ENCODE measurements around the gene RASA3.

Gene RASA3

DNA sequence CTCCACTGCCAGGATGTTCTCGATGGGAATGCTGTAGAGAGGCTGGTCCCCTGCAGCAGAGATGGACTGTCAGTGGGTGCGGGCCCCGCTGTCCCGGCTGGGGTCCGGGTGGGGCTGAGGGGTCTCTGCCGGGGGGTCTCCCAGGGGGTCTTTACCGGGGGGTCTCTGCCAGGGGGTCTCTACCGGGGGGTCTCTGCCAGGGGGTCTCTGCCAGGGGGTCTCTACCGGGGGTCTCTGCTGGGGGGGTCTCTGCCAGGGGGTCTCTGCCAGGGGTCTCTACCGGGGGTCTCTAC, 132.9 kb downstream of the RASA3 start:
- TF ChIP-seq, protein P1, sequence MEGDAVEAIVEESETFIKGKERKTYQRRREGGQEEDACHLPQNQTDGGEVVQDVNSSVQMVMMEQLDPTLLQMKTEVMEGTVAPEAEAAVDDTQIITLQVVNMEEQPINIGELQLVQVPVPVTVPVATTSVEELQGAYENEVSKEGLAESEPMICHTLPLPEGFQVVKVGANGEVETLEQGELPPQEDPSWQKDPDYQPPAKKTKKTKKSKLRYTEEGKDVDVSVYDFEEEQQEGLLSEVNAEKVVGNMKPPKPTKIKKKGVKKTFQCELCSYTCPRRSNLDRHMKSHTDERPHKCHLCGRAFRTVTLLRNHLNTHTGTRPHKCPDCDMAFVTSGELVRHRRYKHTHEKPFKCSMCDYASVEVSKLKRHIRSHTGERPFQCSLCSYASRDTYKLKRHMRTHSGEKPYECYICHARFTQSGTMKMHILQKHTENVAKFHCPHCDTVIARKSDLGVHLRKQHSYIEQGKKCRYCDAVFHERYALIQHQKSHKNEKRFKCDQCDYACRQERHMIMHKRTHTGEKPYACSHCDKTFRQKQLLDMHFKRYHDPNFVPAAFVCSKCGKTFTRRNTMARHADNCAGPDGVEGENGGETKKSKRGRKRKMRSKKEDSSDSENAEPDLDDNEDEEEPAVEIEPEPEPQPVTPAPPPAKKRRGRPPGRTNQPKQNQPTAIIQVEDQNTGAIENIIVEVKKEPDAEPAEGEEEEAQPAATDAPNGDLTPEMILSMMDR (IDR thresholded peaks at IDR 0.05), result no peak
- Mint-ChIP-seq H3K27me3 (ENCODE audit: low read depth, poor library complexity) (peaks cover 9% of the 10 kb centered on the region), H3K4me3 (no peak overlapping the region), H3K36me3 (ENCODE audit: low read depth) (peaks cover 6% of the 10 kb centered on the region), H3K27ac (no peak overlapping the region), H3K9me3 (no peaks in the 10 kb centered on the region), H3K4me1 (peaks cover 13% of the 10 kb centered on the region)
- no peak for DNase-seq

DNA sequence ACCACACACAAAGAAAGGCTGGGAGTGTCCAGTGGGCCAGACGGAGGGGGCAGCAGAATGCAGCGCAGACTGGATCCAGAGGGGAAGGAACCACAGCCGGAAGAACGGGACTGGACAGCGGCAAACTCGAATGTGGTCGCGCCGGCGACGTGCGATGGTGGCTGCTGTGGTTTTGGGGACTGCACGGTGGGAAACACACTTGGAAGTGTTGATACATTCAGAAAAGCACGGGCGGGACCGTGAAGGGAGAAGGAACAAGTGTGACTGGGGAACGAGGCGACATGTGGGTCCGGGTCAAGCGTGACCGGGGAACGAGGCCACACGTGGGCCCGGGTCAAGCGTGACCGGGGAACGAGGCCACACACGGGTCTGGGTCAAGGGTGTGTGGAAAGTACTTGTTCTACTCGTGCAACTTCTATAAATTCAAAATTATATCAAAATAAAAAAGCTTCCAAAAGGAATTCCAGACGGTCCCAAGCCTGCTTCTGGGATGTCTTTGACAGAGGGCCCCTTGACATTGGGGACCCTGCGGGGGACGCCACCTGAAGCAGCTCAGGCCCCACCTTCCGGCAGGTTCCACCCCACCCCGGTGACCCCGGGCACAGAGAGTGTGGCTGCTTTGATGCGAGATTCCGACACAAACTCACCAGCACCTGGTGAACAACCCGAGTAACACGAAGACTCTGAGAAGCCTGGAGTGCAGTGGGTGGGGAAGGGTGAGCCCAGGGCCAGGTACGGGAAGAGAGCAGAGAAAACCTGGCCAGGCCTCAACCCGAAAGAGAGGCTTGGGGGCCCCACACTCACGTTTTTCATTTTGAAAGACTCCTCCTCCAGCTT, 133.4 kb downstream of the RASA3 start:
- H3K27me3 Mint-ChIP-seq (ENCODE audit: low read depth, poor library complexity), result peaks cover 9% of the 10 kb centered on the region
- no peak overlapping the region for H3K4me3 Mint-ChIP-seq
- peaks cover 6% of the 10 kb centered on the region for H3K36me3 Mint-ChIP-seq (ENCODE audit: low read depth)
- no peaks in the 10 kb centered on the region for H3K9me3 Mint-ChIP-seq
- TF ChIP-seq, protein P1 (IDR thresholded peaks at IDR 0.05), result no peak
- no peak for DNase-seq
- peaks cover 18% of the 10 kb centered on the region for H3K4me1 Mint-ChIP-seq
- H3K27ac Mint-ChIP-seq, result no peak overlapping the region

DNA sequence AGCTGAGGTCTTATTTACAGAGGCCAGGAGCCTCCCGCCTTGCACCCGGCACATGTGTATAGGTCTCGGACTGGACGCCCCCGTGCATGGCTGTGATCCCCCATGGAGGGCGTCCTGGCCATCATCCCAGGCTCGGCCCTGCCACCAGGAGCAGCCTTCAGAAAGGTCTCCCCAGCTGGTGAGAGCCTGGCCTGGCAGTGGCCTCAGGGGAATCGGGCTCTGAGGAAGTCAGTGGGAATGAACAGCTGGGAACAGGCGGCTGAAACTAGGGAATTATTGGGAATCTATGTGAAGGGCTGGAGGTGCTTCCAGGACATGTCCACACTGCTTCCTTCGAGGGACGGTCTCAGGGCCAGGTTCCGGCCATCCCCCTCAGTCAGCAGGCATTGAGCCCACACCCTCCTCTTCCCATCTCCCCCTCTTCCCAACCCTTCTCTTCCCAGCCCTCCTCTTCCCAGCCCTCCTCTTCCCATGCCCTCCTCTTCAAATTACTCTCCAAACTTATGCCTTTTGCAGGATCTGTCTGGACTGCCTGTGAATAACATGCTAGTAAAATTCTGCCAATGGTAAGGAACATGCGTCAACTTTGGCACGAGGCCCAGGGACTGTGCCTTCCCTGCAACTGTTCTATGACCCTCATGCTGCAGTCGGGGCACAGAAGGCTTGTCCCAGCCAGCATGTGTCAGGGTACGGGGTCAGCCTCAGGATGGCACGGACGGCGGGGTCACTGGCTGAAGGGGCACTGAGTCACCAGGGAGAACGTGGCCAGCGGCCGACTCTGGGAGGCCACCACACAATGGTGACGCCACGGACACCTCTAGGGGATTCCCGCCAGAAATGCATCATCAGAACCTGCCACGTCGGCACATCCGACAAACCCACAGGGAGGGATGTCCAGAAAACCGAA, 134.3 kb downstream of the RASA3 start:
- Mint-ChIP-seq H3K9me3 (no peaks in the 10 kb centered on the region), H3K36me3 (ENCODE audit: low read depth) (peaks cover 6% of the 10 kb centered on the region), H3K4me3 (no peak overlapping the region), H3K27me3 (ENCODE audit: low read depth, poor library complexity) (peaks cover 9% of the 10 kb centered on the region), H3K4me1 (peaks cover 19% of the 10 kb centered on the region), H3K27ac (peak overlapping the region; percentile 69)
- DNase-seq, result no peak
- TF ChIP-seq, protein P1 (IDR thresholded peaks at IDR 0.05), result no peak

DNA sequence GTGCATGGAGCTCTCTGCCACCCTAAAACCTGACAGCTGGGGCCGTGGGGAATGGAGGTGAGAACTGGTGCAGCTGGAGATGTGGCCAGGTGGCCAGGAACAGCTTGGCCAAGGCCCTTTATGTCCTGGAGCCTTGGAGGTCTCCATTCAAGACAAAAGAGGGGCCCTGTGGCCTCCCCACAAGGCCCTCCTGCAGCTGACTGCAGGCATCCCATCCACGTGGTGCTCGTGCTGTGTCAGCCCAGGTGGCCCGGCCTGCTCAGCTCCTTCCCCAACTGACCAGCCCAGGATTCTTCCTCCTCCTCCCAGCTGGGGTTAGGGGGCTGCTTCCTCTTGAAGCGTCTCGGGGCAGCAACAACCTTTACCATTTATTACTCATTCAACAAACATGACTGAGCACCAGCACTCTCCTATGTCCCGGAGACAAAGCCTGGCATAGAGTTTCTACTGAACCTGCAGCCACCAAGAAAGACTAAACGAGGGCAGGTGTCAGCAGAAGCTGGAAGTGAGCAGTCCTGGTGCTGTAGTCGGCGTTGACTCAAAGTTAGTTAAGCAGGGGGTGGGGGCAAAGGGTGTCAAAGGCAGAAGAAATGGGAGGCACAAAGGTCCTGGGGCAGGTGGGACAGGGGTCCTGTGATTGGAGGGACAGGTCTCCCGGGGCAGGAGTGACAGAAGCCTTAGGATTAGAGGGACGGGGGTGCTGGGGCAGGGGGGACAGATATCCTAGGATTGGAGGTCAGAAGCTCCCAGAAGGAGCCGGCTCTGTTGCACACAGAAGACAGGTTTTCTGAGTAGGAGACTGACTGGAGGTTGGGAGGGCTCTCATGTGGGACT, 135.3 kb downstream of the RASA3 start:
- H3K27me3 Mint-ChIP-seq (ENCODE audit: low read depth, poor library complexity), result peaks cover 9% of the 10 kb centered on the region
- no peaks in the 10 kb centered on the region for H3K9me3 Mint-ChIP-seq
- H3K36me3 Mint-ChIP-seq (ENCODE audit: low read depth), result peaks cover 15% of the 10 kb centered on the region
- TF ChIP-seq, protein P1 (IDR thresholded peaks at IDR 0.05), result no peak
- no peak overlapping the region for H3K4me3 Mint-ChIP-seq
- H3K27ac Mint-ChIP-seq, result no peak overlapping the region
- DNase-seq, result no peak
- H3K4me1 Mint-ChIP-seq, result peaks cover 19% of the 10 kb centered on the region

DNA sequence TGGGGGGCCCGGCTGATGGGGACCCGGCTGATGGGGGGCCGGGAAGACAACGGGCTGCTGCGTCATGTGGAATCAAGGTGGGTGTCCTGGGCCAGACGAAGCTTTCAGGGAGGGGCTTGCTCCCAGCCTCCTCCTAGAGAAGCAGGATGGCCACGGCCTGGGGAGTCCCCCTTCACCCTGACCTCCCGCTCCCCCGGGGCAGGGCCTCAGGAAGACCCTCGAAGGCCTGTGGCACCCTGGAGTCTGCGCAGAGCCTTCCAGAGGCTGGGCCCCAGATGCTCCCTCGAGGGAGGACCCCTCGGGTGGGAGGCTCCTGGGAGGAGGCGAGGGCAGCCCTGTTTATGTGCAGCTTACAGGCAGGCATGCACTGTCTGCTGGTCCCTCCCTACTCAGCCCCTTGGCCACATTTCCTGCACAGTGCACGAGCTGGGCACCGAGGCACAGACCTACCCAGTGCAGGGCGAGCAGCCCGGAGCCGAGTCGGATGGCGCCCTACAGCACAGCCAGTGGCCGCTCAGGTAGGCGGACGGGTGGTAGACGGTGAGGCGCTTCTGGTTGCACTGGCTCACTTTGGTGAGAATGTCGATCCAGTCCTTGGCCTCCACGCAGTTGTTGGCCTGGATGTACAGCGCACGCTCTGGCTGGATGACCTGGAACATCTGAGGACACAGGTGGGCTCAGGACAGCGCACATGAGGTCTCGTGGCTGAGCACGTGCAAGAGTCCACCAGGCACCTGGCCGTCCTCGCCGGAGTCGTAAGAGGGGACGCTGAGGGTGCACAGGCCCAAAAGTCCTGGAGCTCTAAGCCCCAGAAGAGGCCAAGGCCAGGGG, 136.1 kb downstream of the RASA3 start:
- Mint-ChIP-seq H3K4me3 (no peak overlapping the region), H3K9me3 (peaks cover 2% of the 10 kb centered on the region), H3K27me3 (ENCODE audit: low read depth, poor library complexity) (peaks cover 9% of the 10 kb centered on the region), H3K27ac (no peak overlapping the region), H3K4me1 (peaks cover 19% of the 10 kb centered on the region), H3K36me3 (ENCODE audit: low read depth) (peaks cover 24% of the 10 kb centered on the region)
- no peak for DNase-seq
- TF ChIP-seq, protein P1 (IDR thresholded peaks at IDR 0.05), result no peak
